HepG2 (cell line): Measurements from ENCODE around the gene SCN9A.

ENCODE experiments used
- FOXA1 ChIP-seq, 2 experiments: fragments of 450-650 bp in 1 of 2; sonication (generic) in 1 of 2; formaldehyde crosslinking in 1 of 2; IDR thresholded peaks; 2 replicates each; pipeline versions ENCODE4 v1.4.0 to v1.6.1; 2016 to 2020; ENCODE audit warnings: missing genetic modification reagents in 1 of 2
- JUND ChIP-seq: sonication (generic); formaldehyde crosslinking; IDR thresholded peaks from 2 replicates; pipeline ENCODE4 v1.8.0; 2022; ENCODE audit warnings: mild to moderate bottlenecking, missing genetic modification reagents
- RAD21 ChIP-seq: fragments of 450-650 bp; formaldehyde crosslinking; IDR thresholded peaks from 2 replicates; pipeline ENCODE4 v1.5.0; 2020; ENCODE audit warnings: mild to moderate bottlenecking
- RFX3 ChIP-seq: IDR thresholded peaks from 2 replicates; pipeline ENCODE4 v1.6.1; 2016; ENCODE audit warnings: missing biosample characterization, missing genetic modification reagents
- SMAD1 ChIP-seq: sonication (generic); formaldehyde crosslinking; IDR thresholded peaks from 2 replicates; pipeline ENCODE4 v1.4.0; 2020; ENCODE audit warnings: missing genetic modification reagents, low read depth, mild to moderate bottlenecking, borderline replicate concordance
- YY1 ChIP-seq: IDR thresholded peaks from 2 replicates; pipeline ENCODE4 v1.6.1; 2011; ENCODE audit warnings: low read length, low read depth, moderate library complexity, mild to moderate bottlenecking; ENCODE audit not compliant: insufficient read depth, insufficient replicate concordance
- ZNF703 ChIP-seq: sonication (generic); formaldehyde crosslinking; IDR thresholded peaks from 2 replicates; pipeline ENCODE4 v1.5.1; 2020; ENCODE audit warnings: missing genetic modification reagents, mild to moderate bottlenecking, moderate library complexity, borderline replicate concordance
- TF ChIP-seq, protein P1 (sequence below): sonication (generic); formaldehyde crosslinking; IDR thresholded peaks from 2 replicates; pipeline ENCODE4 v1.5.0; 2020; ENCODE audit warnings: mild to moderate bottlenecking, missing genetic modification reagents

- TF ChIP-seq SMAD1 (no peak), FOXA1 (IDR thresholded peaks at IDR 0.05) (no peak), FOXA1 (CRISPR knock-in tag; IDR thresholded peaks at IDR 0.05) (no peak), RAD21 (CRISPR knock-in tag) (no peak), RFX3 (CRISPR knock-in tag) (no peak), YY1 (no peak), ZNF703 (no peak), JUND (CRISPR knock-in tag) (no peak)
- TF ChIP-seq, protein P1, sequence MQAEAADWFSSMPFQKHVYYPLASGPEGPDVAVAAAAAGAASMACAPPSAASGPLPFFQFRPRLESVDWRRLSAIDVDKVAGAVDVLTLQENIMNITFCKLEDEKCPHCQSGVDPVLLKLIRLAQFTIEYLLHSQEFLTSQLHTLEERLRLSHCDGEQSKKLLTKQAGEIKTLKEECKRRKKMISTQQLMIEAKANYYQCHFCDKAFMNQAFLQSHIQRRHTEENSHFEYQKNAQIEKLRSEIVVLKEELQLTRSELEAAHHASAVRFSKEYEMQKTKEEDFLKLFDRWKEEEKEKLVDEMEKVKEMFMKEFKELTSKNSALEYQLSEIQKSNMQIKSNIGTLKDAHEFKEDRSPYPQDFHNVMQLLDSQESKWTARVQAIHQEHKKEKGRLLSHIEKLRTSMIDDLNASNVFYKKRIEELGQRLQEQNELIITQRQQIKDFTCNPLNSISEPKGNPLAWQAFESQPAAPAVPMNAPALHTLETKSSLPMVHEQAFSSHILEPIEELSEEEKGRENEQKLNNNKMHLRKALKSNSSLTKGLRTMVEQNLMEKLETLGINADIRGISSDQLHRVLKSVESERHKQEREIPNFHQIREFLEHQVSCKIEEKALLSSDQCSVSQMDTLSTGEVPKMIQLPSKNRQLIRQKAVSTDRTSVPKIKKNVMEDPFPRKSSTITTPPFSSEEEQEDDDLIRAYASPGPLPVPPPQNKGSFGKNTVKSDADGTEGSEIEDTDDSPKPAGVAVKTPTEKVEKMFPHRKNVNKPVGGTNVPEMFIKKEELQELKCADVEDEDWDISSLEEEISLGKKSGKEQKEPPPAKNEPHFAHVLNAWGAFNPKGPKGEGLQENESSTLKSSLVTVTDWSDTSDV (CRISPR knock-in tag): no peak
Measured at GRCh38 chr2:166257859-166258258, 117.9 kb downstream of the SCN9A start.
